ENCODE data around the gene SLC6A11.

DNA sequence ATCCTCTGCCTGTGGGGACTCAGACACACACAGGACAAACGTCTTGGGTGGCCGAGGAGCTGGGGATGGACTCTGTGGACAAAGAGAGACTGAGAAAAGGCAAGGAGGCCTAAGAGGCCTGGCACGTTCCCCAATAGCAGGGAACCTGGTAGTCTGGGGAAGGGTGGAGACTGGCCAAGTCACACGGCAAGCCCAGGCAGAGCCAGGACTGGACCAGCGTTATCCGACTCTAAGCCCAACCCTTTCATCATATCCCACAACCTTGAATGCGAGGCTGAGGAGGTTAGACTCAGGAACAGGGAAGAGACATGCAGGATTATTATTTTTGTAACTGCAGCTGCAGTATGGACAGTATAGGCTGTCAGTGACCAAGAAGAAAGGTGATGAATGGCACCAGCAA lies 53.4 kb downstream of the SLC6A11 start:
- TF ChIP-seq, protein P1, sequence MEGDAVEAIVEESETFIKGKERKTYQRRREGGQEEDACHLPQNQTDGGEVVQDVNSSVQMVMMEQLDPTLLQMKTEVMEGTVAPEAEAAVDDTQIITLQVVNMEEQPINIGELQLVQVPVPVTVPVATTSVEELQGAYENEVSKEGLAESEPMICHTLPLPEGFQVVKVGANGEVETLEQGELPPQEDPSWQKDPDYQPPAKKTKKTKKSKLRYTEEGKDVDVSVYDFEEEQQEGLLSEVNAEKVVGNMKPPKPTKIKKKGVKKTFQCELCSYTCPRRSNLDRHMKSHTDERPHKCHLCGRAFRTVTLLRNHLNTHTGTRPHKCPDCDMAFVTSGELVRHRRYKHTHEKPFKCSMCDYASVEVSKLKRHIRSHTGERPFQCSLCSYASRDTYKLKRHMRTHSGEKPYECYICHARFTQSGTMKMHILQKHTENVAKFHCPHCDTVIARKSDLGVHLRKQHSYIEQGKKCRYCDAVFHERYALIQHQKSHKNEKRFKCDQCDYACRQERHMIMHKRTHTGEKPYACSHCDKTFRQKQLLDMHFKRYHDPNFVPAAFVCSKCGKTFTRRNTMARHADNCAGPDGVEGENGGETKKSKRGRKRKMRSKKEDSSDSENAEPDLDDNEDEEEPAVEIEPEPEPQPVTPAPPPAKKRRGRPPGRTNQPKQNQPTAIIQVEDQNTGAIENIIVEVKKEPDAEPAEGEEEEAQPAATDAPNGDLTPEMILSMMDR (IDR thresholded peaks at IDR 0.05), result no peak
- no peak for TF ChIP-seq POLR2A (IDR thresholded peaks at IDR 0.05)

All from esophagus squamous epithelium (tissue), 4 donors.